Epithelial cell of proximal tubule (primary cell): ENCODE results near the gene ZFPM1. TPM values are rescaled to one million over a fixed set of nuclear protein-coding genes. Genes with fewer than 3 reads are reported as not detected.

Source experiments
- DNase-seq: peaks from one replicate; pipeline ENCODE4 v3.0.0-alpha.2; 2011; ENCODE audit warnings: low read depth
- H3K4me3 ChIP-seq: 2 replicates; pipeline ENCODE4 v1.5.1; 2011; ENCODE audit warnings: low read depth, mild to moderate bottlenecking, low read length
- total RNA-seq: library from RNA; depleted of rRNA; stranded (reverse); fragments of >200 nt; gene quantifications from 2 replicates; pipeline ENCODE4 v1.2.3, GENCODE V29; 2015
- TF ChIP-seq, protein P1 (sequence below): conservative IDR thresholded peaks from 2 replicates; pipeline ENCODE4 v1.5.1; 2012; ENCODE audit warnings: low read depth, mild to moderate bottlenecking, low read length

The ZFPM1 gene
- total RNA-seq, 1 donor from 2014 or later: 5.7 TPM

DNA sequence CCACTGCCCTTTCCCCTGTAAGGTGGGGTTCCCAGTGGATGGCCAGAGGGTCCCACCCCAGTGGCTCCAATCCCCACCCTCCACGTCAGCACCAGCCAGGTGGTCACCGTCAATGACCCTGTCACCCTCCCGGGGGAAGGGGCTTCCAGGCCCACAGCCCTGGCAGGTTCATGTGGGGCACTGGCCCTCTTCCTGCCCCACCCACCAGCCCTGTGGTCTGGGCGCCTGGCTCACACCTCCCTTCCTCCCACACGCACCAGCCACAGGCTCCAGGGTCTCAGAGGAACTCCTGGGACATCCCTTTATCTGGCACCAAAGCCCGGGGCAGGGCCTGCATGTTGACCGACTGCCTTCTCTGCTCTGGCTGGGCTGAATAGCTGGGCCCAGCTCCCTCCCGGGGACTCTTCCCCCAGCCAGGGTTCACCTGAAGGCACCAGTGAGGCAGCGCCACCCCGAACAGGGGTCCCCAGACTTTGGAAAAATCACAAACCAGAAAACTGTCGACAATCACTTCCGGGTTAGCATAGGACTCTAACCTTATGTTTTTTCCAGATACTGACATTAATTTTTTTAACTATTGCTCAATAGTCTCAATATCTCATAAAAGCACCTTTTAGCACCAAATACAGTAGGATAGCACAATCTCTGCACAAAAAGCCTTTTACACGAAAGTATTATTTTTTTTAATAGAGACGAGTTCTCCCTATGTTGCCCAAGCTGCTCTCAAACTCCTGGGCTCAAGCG lies 95.2 kb downstream of the ZFPM1 start:
- no peak overlapping the region for H3K4me3 ChIP-seq
- DNase-seq: no peak

DNA sequence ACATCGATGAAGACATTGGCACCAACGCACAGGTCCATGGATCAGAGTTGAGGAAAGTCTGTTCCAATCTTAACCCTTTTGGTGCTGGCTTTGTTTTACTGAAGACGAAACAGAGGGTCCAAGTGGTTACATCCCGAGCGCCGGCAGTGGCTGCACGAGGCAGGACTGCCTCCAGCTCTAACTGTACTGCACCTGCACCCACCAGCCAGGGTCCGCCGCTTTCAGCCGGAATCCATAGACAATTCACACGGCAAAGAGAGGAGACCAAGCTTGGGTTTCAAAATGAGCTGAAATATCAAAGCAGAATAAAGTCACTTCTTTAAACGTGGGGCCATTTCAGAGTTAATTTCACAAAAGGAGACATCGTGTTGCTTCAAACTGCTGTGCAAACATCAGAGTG lies 95.9 kb downstream of the ZFPM1 start:
- TF ChIP-seq, protein P1, sequence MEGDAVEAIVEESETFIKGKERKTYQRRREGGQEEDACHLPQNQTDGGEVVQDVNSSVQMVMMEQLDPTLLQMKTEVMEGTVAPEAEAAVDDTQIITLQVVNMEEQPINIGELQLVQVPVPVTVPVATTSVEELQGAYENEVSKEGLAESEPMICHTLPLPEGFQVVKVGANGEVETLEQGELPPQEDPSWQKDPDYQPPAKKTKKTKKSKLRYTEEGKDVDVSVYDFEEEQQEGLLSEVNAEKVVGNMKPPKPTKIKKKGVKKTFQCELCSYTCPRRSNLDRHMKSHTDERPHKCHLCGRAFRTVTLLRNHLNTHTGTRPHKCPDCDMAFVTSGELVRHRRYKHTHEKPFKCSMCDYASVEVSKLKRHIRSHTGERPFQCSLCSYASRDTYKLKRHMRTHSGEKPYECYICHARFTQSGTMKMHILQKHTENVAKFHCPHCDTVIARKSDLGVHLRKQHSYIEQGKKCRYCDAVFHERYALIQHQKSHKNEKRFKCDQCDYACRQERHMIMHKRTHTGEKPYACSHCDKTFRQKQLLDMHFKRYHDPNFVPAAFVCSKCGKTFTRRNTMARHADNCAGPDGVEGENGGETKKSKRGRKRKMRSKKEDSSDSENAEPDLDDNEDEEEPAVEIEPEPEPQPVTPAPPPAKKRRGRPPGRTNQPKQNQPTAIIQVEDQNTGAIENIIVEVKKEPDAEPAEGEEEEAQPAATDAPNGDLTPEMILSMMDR: no peak
- DNase-seq: no peak

More for the DNA sequence above, 95.2 kb downstream of the ZFPM1 start:
- TF ChIP-seq, protein P1: no peak

DNA sequence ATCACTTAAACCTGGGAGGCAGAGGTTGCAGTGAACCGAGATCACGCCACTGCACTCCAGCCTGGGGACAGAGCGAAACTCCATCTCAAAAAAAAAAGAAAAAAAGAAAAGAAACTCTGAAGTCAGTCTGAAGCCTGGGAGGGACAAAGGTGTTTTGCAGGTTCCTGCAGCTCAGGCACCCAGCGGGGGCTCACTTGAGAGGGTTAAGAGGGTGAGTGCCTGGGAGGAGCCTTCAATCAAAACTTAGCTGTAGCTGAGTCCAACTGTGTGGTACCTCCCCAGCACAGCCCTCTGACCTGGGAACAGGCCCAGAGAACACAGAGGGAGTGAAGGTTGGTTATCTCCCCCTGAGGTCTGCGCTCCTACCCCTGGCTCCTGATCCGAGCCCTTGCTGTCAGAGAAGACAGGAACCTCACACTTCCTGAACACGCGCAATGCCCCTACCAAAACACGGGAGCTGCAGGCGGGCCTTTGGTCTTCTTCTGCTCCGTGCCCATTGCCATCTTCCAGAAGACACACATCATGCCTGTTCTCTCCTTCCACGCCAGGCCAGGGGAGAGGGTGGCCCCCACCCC lies 96.7 kb downstream of the ZFPM1 start:
- no peak for DNase-seq
- H3K4me3 ChIP-seq: no peak overlapping the region
- TF ChIP-seq, protein P1: no peak

More for the DNA sequence above, 95.9 kb downstream of the ZFPM1 start:
- no peak overlapping the region for H3K4me3 ChIP-seq

DNA sequence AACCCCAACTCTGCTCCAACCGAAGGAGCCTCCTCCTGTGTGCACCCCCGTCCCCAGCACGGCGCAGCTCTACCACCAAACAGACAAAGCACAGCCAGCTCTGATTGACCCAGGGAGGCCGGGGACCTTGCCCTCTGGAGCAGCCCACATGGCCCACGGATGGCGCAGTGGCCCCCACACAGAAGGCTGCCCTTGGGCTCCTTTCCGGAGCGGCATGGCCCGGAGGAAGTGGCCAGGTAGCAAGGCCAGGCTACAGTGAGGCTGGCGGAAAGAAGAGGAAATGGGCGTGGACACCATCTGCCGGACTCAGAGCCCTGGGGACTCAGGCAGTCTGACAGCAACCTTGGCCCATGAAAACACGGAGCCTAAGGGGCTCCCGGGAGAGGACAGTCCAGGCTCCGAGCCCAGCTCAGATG lies 97.2 kb downstream of the ZFPM1 start:
- H3K4me3 ChIP-seq: no peak overlapping the region
- no peak for DNase-seq
- TF ChIP-seq, protein P1: no peak

DNA sequence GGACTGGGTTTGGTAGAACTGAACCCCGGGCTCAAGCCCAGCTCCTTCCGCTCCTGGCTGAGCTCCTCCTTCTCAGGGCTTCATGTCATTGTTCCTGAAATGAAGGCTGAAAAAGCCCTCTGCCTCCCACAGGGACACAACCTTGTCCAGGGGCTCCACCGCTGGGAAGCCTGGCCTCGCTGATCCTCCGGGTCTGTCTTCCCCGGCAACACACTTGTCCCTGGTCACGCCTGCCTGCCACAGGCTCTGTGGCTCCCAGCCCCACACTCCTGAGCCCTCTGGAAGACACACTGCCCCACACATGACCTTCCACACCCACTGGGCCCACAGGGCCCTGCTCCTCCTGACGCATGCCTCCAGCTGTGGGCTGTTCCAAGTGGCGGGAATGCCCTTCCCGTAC lies 99.1 kb downstream of the ZFPM1 start:
- TF ChIP-seq, protein P1: no peak
- no peak overlapping the region for H3K4me3 ChIP-seq
- DNase-seq: no peak

DNA sequence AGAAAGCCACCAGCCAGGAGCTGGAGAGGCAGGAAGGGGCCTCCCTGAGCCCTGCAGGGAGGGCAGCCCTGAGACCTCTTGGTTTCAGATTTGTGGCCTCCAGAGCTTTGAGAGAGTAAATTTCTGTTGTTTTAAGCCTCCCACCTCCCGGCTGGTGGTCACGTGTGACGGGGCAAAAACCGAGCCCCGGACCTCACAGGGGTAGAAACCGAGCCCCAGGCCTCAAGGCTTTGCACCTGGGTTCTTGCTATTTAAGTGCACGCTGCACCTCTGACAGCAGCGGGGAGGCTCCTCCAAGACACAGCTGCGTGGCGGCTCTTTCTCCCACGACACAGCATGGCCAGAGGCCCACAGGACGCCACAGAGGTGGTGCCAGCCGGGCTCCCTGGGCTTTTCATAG lies 99.7 kb downstream of the ZFPM1 start:
- H3K4me3 ChIP-seq: no peak overlapping the region
- TF ChIP-seq, protein P1: no peak
- no peak for DNase-seq

GRCh38 chr16:88553739-88554138 lies 100.7 kb downstream of the ZFPM1 start:
- H3K4me3 ChIP-seq: no peak overlapping the region
- no peak for DNase-seq
- TF ChIP-seq, protein P1: no peak
